Cardiac fibroblast (primary cell): ENCODE data around the gene SCUBE2.
A peak's percentile ranks its signal among the peaks of the same experiment; 100 is the strongest.

Source experiments
- DNase-seq, 2 donors: peaks; one replicate each; pipeline versions ENCODE4 v3.0.0 to v3.0.0-alpha.2; 2010; ENCODE audit warnings: low read depth in 2 of 2
- H3K4me3 ChIP-seq, 2 donors: replicated peaks in 1 of 2; 1 replicate in 1 of 2; 2 replicates in 1 of 2; pipeline ENCODE4 v1.5.1; 2011; ENCODE audit warnings: low read depth in 2 of 2, low read length in 2 of 2, mild to moderate bottlenecking in 2 of 2, moderate library complexity in 1 of 2
- TF ChIP-seq, protein P1 (sequence below): IDR thresholded peaks from one replicate; pipeline ENCODE4 v1.5.1; 2011; ENCODE audit warnings: low read depth, mild to moderate bottlenecking, low read length, inconsistent platforms

SCUBE2 gene

GRCh38 chr11:9047964-9048523 is 43.4 kb downstream of the SCUBE2 start:
- peak; percentile 43 to 84 for DNase-seq
- no peak overlapping the region for H3K4me3 ChIP-seq
- TF ChIP-seq, protein P1, sequence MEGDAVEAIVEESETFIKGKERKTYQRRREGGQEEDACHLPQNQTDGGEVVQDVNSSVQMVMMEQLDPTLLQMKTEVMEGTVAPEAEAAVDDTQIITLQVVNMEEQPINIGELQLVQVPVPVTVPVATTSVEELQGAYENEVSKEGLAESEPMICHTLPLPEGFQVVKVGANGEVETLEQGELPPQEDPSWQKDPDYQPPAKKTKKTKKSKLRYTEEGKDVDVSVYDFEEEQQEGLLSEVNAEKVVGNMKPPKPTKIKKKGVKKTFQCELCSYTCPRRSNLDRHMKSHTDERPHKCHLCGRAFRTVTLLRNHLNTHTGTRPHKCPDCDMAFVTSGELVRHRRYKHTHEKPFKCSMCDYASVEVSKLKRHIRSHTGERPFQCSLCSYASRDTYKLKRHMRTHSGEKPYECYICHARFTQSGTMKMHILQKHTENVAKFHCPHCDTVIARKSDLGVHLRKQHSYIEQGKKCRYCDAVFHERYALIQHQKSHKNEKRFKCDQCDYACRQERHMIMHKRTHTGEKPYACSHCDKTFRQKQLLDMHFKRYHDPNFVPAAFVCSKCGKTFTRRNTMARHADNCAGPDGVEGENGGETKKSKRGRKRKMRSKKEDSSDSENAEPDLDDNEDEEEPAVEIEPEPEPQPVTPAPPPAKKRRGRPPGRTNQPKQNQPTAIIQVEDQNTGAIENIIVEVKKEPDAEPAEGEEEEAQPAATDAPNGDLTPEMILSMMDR: no peak

DNA sequence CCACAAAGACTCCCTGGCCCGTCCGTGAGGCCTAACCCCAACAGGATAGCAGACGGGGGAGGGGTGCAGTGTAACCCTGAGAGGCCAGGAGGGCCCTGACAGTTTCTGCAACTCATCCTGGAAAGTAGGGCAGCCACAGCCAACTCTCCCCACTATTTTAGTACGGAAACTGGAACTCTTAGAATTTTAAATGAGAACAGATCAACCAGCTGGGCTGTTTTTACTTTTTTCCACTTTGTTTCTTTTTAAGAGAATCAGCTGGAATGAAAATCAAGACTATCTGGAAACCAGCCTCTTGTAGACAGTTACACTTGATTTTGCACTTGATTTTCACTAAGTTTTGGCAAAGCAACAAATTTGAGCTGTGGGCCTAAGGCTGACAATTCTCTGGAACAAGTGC is 44.9 kb downstream of the SCUBE2 start:
- no peak for DNase-seq
- H3K4me3 ChIP-seq: no peak overlapping the region
- TF ChIP-seq, protein P1: no peak

DNA sequence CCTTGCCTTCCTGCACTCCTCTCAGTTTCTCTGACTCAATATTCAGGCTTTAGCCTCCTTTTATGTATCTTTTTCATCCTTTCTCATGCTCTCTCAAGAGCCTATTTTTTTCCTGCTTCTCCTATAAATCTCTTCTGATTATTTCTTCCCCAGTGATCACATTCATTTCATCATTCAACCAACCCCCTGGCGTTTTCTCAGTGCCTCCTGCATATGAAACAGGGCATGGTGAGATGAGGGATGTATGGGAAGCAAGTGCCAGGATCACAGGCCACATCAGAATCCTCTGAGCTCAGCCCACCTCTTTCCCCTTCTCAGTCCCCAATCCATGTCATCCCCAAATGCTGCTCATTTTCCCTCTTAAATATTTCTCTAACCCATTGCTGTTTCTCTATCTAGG is 48.9 kb downstream of the SCUBE2 start:
- TF ChIP-seq, protein P1: no peak

DNA sequence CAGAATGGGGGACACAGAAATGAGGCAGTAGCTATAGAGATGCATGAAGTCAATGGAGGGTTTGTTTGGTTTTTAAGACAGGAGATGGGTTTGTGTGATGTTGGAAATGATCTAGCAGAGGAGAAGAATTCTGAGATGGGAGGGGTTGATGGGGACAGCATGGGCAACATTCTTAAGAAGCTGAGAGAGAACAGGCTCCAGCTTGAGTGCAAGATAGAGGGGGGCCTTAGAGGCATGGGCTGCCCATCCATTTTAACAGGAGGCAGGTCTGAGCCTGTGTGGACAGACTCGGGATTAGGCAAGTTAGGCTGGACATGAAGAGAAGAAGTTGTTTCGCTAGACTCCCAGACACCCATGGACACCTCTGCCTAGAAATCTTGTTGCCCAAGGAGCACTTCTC is 49.7 kb downstream of the SCUBE2 start:
- H3K4me3 ChIP-seq: no peak overlapping the region
- DNase-seq: no peak
- TF ChIP-seq, protein P1: no peak

More for the DNA sequence above, 48.9 kb downstream of the SCUBE2 start:
- no peak overlapping the region for H3K4me3 ChIP-seq
- no peak for DNase-seq

DNA sequence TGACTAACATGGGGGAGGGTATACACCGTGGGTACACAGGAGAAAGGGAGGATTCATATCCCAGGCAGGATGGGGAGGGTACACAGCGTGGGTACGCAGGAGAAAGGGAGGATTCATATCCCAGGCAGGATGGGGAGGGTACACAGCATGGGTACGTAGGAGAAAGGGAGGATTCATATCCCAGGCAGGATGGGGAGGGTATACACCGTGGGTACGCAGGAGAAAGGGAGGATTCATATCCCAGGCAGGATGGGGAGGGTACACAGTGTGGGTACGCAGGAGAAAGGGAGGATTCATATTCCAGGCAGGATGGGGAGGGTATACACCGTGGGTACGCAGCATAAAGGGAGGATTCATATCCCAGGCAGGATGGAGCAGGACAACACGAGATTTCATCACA is 51.0 kb downstream of the SCUBE2 start:
- TF ChIP-seq, protein P1: no peak

DNA sequence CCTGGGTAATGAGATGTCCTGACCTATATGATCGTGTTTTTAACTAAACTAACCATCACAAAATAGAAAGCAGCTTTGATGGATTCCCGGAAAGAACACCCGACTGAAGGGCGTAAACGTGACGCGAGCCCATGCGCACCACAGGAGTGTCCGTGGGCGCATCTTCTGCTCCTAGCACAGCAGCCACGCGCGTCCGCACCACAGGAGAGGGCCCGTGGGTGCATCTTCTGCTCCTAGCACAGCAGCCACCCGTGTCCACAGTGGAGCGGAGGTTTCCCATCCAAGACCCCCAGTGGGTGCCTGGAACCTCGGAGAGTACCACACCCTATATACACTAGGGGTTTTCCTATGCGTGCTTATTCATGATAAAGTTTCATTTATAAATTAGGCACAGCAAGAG is 51.5 kb downstream of the SCUBE2 start:
- DNase-seq: no peak
- H3K4me3 ChIP-seq: no peak overlapping the region
- TF ChIP-seq, protein P1: no peak

More for the DNA sequence above, 51.0 kb downstream of the SCUBE2 start:
- no peak overlapping the region for H3K4me3 ChIP-seq
- no peak for DNase-seq

DNA sequence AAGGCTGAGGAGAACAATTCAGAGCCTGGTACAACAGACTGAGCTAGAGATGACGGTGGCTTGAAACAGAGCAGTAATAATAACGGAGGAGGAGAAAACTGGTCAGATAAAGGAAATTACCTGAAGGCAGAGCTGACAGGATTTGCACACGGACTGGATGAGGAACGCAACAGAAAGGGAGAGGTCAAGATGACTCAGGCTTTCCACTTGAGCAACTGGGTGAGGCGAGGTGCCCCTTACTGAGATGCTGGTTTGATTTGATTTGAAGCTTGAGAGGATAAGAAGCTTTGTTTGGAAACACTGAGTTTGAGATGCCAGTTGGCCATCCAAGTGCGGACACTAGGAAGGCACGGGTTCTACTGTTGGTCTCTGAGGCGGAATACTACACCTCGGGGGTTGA is 52.2 kb downstream of the SCUBE2 start:
- TF ChIP-seq, protein P1: no peak
- no peak overlapping the region for H3K4me3 ChIP-seq
- DNase-seq: peak; percentile 29 to 46
